GM12878 (cell line): Measurements from ENCODE around the gene MACROD2. TPM values are rescaled to one million over a fixed set of nuclear protein-coding genes. Genes with fewer than 3 reads are reported as not detected.

Experiments used
- ATAC-seq: fragments of 200-7000 bp; cut with Tn5 transposase; 3 replicates; pipeline ENCODE4 v1.9.1; 2020; ENCODE audit warnings: mild to moderate bottlenecking, moderate library complexity
- BruUV-seq: library from RNA; stranded (reverse); fragments of 400-500 nt; replicated peaks from 2 replicates; lab custom pipeline; 2021; lab: Mats Ljungman, UMichigan
- CTCF ChIA-PET: fragments of 300-600 bp; sonication (Branson Sonifier 250); formaldehyde crosslinking; extraction: SDS; loops from one replicate; lab custom pipeline; 2021; ENCODE audit warnings: inconsistent platforms; lab: Yijun Ruan, JAX
- POLR2A ChIA-PET: fragments of 350-600 bp; formaldehyde crosslinking; extraction: SDS; loops from one replicate; lab custom pipeline; 2021; ENCODE audit warnings: inconsistent platforms; lab: Charles Lee
- RAD21 ChIA-PET: fragments of 300-600 bp; sonication (Branson Sonifier 250); formaldehyde crosslinking; loops from one replicate; lab custom pipeline; 2023; ENCODE audit warnings: antibody characterized with exemption; ENCODE audit not compliant: unreplicated experiment; lab: Charles Lee
- SMC1A ChIA-PET: fragments of 300-600 bp; sonication (Branson Sonifier 250); formaldehyde crosslinking; loops from one replicate; lab custom pipeline; 2023; ENCODE audit not compliant: unreplicated experiment, uncharacterized antibody; lab: Charles Lee
- DNase-seq: peaks from one replicate; pipeline ENCODE4 v3.0.0-alpha.2; 2011; ENCODE audit warnings: low read depth, low spot score
- FAIRE-seq: peaks from 3 replicates; lab custom pipeline; 2011; peaks lifted over from hg19 to GRCh38; lab: Jason Lieb, UNC
- H2AFZ ChIP-seq: 2 replicates; pipeline ENCODE4 v1.6.0; 2011; ENCODE audit warnings: low read depth, low read length, control low read depth; ENCODE audit not compliant: control insufficient read depth
- H3K27ac ChIP-seq: 2 replicates; pipeline ENCODE4 v1.5.1; 2011; ENCODE audit warnings: control low read depth; ENCODE audit not compliant: control insufficient read depth, insufficient read depth
- H3K27me3 ChIP-seq, 2 experiments: replicated peaks in 1 of 2; 2 replicates each; pipeline versions ENCODE4 v1.6.0 to v1.6.1; 2011; ENCODE audit warnings: low read length in 1 of 2; ENCODE audit not compliant: control insufficient read depth in 2 of 2, insufficient read depth in 2 of 2
- H3K36me3 ChIP-seq, 2 experiments: 2 replicates each; pipeline ENCODE4 v1.5.1; 2011; ENCODE audit warnings: low read length in 1 of 2; ENCODE audit not compliant: control insufficient read depth in 2 of 2, insufficient read depth in 2 of 2
- H3K4me1 ChIP-seq: 2 replicates; pipeline ENCODE4 v1.6.1; 2011; ENCODE audit warnings: mild to moderate bottlenecking, low read length, moderate library complexity, mixed read lengths; ENCODE audit not compliant: control insufficient read depth, insufficient read depth
- H3K4me2 ChIP-seq: 2 replicates; pipeline ENCODE4 v1.6.0; 2011; ENCODE audit warnings: control low read depth; ENCODE audit not compliant: control insufficient read depth, insufficient read depth
- H3K4me3 ChIP-seq: fragments of 200-600 bp; sonication (generic); 2 replicates; pipeline ENCODE4 v1.5.1; 2016
- H3K79me2 ChIP-seq: 2 replicates; pipeline ENCODE4 v1.6.0; 2011; ENCODE audit warnings: low read length; ENCODE audit not compliant: control insufficient read depth, insufficient read depth
- H3K9ac ChIP-seq: 2 replicates; pipeline ENCODE4 v1.8.0; 2011; ENCODE audit warnings: low read length, control low read depth, mixed read lengths; ENCODE audit not compliant: control insufficient read depth, insufficient read depth
- H3K9me3 ChIP-seq: replicated peaks from 3 replicates; pipeline ENCODE4 v1.5.1; 2011; ENCODE audit warnings: mild to moderate bottlenecking, low read length; ENCODE audit not compliant: control insufficient read depth, insufficient read depth
- H4K20me1 ChIP-seq: 2 replicates; pipeline ENCODE4 v1.6.0; 2011; ENCODE audit not compliant: control insufficient read depth, insufficient read depth
- BACH1 ChIP-seq: fragments of 450-650 bp; IDR thresholded peaks from 2 replicates; pipeline ENCODE4 v1.6.1; 2017; ENCODE audit warnings: mild to moderate bottlenecking, borderline replicate concordance
- BCL11A ChIP-seq: IDR thresholded peaks from 2 replicates; pipeline ENCODE4 v1.6.1; 2011; ENCODE audit warnings: low read depth, low read length
- BCLAF1 ChIP-seq: fragments of 450-650 bp; IDR thresholded peaks from 2 replicates; pipeline ENCODE4 v1.6.1; 2017; ENCODE audit warnings: antibody characterized with exemption, mild to moderate bottlenecking, moderate library complexity
- CHD4 ChIP-seq: fragments of 200-600 bp; sonication (generic); IDR thresholded peaks from 2 replicates; pipeline ENCODE4 v1.6.1; 2016; ENCODE audit warnings: mild to moderate bottlenecking
- DPF2 ChIP-seq: fragments of 450-650 bp; IDR thresholded peaks from 2 replicates; pipeline ENCODE4 v1.6.1; 2017; ENCODE audit warnings: mild to moderate bottlenecking
- EGR1 ChIP-seq, 2 experiments: IDR thresholded peaks; 1 replicate in 1 of 2; 2 replicates in 1 of 2; pipeline ENCODE4 v1.6.1; 2011 to 2012; ENCODE audit warnings: low read depth in 2 of 2, low read length in 2 of 2, borderline replicate concordance in 1 of 2, mild to moderate bottlenecking in 1 of 2, moderate library complexity in 1 of 2
- EZH2 ChIP-seq: IDR thresholded peaks from 2 replicates; pipeline ENCODE4 v1.6.1; 2012; ENCODE audit warnings: low read depth, mild to moderate bottlenecking, control low read depth, inconsistent platforms, low read length, borderline replicate concordance; ENCODE audit not compliant: control insufficient read depth
- HDAC6 ChIP-seq: fragments of 200-600 bp; sonication (generic); IDR thresholded peaks from one replicate; pipeline ENCODE4 v1.8.0; 2017; ENCODE audit warnings: antibody characterized with exemption; ENCODE audit not compliant: unreplicated experiment
- KLF5 ChIP-seq: fragments of 450-650 bp; IDR thresholded peaks from 2 replicates; pipeline ENCODE4 v1.6.1; 2014; ENCODE audit warnings: mild to moderate bottlenecking; ENCODE audit not compliant: partially characterized antibody
- MEF2A ChIP-seq: IDR thresholded peaks from 2 replicates; pipeline ENCODE4 v1.6.1; 2011; ENCODE audit warnings: low read depth, mild to moderate bottlenecking, low read length, moderate library complexity; ENCODE audit not compliant: insufficient read depth
- NR2C1 ChIP-seq: fragments of 450-650 bp; IDR thresholded peaks from 2 replicates; pipeline ENCODE4 v1.6.1; 2017; ENCODE audit warnings: antibody characterized with exemption, mild to moderate bottlenecking, moderate library complexity
- PML ChIP-seq: IDR thresholded peaks from 2 replicates; pipeline ENCODE4 v1.6.1; 2012; ENCODE audit warnings: low read length, inconsistent platforms
- SPI1 ChIP-seq: IDR thresholded peaks from 2 replicates; pipeline ENCODE4 v1.6.1; 2011; ENCODE audit warnings: low read depth, mild to moderate bottlenecking, low read length, moderate library complexity, borderline replicate concordance; ENCODE audit not compliant: insufficient read depth
- TARDBP ChIP-seq: IDR thresholded peaks from 2 replicates; pipeline ENCODE4 v1.6.1; 2016; ENCODE audit warnings: borderline replicate concordance
- ZBED1 ChIP-seq: IDR thresholded peaks from 2 replicates; pipeline ENCODE4 v1.6.1; 2016; ENCODE audit warnings: borderline replicate concordance
- ZNF24 ChIP-seq: fragments of 450-650 bp; IDR thresholded peaks from 2 replicates; pipeline ENCODE4 v1.6.1; 2017; ENCODE audit warnings: antibody characterized with exemption, mild to moderate bottlenecking
- ZNF384 ChIP-seq: IDR thresholded peaks from 2 replicates; pipeline ENCODE4 v1.6.1; 2012; ENCODE audit warnings: low read depth, mild to moderate bottlenecking, low read length, improper control_type of control experiment, borderline replicate concordance
- WGBS: methylation state at CpG from one replicate; pipeline ENCODE4 v1.1.6; 2016; ENCODE audit warnings: low lambda C conversion rate; ENCODE audit not compliant: insufficient replicate concordance, insufficient coverage; ENCODE audit errors: missing lambda C conversion rate; 5-methylcytosine and 5-hydroxymethylcytosine counted together
- in situ Hi-C: fragments of 300-500 bp; cut with MboI; formaldehyde crosslinking; loops from 9 replicates; pipeline ENCODE4 v1.14.3; 2018; ENCODE audit warnings: mixed read lengths
- intact Hi-C: fragments of 100-400 bp; cut with micrococcal nuclease; formaldehyde crosslinking; loops from one replicate; pipeline ENCODE4 v1.14.2; 2022; ENCODE audit not compliant: unreplicated experiment
- polyA plus RNA-seq, 11 experiments: library from polyadenylated mRNA; depleted of rRNA in 4 of 11; unstranded in 6 of 11; stranded (reverse) in 5 of 11; fragments of >200 nt; fragmentation: Nextera tagmentation in 4 of 11; fragmentation: Illumina TruSeq in 1 of 11; extraction: Ambion mirVana in 4 of 11; extraction: Trizol in 1 of 11; gene quantifications; 1 replicate in 1 of 11; 2 replicates in 10 of 11; pipeline versions ENCODE4 v1.2.1 to v1.2.3, GENCODE V29; 2011 to 2016; ENCODE audit warnings: inconsistent platforms in 2 of 11, missing spikeins in 2 of 11, low read depth in 1 of 11
- total RNA-seq, 4 experiments: library from RNA; depleted of rRNA in 3 of 4; stranded (reverse); fragments of >200 nt in 3 of 4; fragmentation: Illumina TruSeq in 1 of 4; extraction: Trizol in 1 of 4; gene quantifications; 2 replicates each; pipeline versions ENCODE4 v1.2.1 to v1.2.3, GENCODE V29; 2013 to 2021

Gene MACROD2
- total and polyA plus RNA-seq, 10 of the 15 experiments (the other 5 are each of a cell fraction or from before 2014, with no cell fraction given), result 1.1 to 21.5 (median 2.2) TPM

GRCh38 chr20:15205719-15206118 is 1210.4 kb downstream of the MACROD2 start:
- ChIA-PET POLR2A (no interaction called here), RAD21 (no interaction called here), SMC1A (no interaction called here), CTCF (no interaction called here)
- TF ChIP-seq ZNF24 (no peak), PML (no peak), EZH2 (no peak), NR2C1 (no peak), HDAC6 (no peak), EGR1 (IDR thresholded peaks at IDR 0.05; ENCODE audit: borderline replicate concordance in 1 of 2, low read depth in 2 of 2, low read length in 2 of 2) (no peak), DPF2 (no peak)
- in situ Hi-C loops (no loop called here), intact Hi-C loops (loop anchor here (10.0 kb wide), 1 partner anchor 371 kb away; no protein-coding TSS in a partner anchor)
- no peak for DNase-seq
- ATAC-seq, result no peak
- Histone ChIP-seq H4K20me1 (no peaks in the 10 kb centered on the region), H3K27me3 (no peaks in the 10 kb centered on the region), H3K36me3 (no peaks in the 10 kb centered on the region), H3K4me3 (no peak overlapping the region), H3K27ac (no peak overlapping the region), H3K4me1 (no peaks in the 10 kb centered on the region), H3K9ac (no peak overlapping the region), H3K79me2 (no peaks in the 10 kb centered on the region), H2AFZ (no peak overlapping the region), H3K9me3 (no peaks in the 10 kb centered on the region), H3K4me2 (no peak overlapping the region)
- BruUV-seq, result no TSS peak
- FAIRE-seq, result no peak

GRCh38 chr20:15209537-15209936 is 1214.2 kb downstream of the MACROD2 start:
- no TSS peak for BruUV-seq
- CTCF ChIA-PET, result no interaction called here
- no peaks in the 10 kb centered on the region for H3K27me3 ChIP-seq
- H3K79me2 ChIP-seq, result no peaks in the 10 kb centered on the region
- H4K20me1 ChIP-seq, result no peaks in the 10 kb centered on the region
- H3K9ac ChIP-seq, result no peak overlapping the region
- WGBS, result 24% methylated on average over 1 of the region's 1 CpG
- DNase-seq, result no peak
- ATAC-seq, result no peak
- no peaks in the 10 kb centered on the region for H3K36me3 ChIP-seq
- POLR2A ChIA-PET, result no interaction called here
- H2AFZ ChIP-seq, result no peak overlapping the region
- no peak overlapping the region for H3K27ac ChIP-seq
- SMC1A ChIA-PET, result no interaction called here
- intact Hi-C loops, result loop anchor here (10.0 kb wide), 1 partner anchor 375 kb away; no protein-coding TSS in a partner anchor
- RAD21 ChIA-PET, result no interaction called here
- H3K9me3 ChIP-seq, result no peaks in the 10 kb centered on the region
- in situ Hi-C loops, result no loop called here
- H3K4me3 ChIP-seq, result no peak overlapping the region
- no peak for FAIRE-seq
- H3K4me1 ChIP-seq, result no peaks in the 10 kb centered on the region
- no peak overlapping the region for H3K4me2 ChIP-seq
- TF ChIP-seq BCLAF1, result no peak
- no peak for TF ChIP-seq ZBED1
- no peak for TF ChIP-seq KLF5
- TF ChIP-seq BCL11A, result no peak
- no peak for TF ChIP-seq CHD4
- no peak for TF ChIP-seq TARDBP
- no peak for TF ChIP-seq SPI1
- no peak for TF ChIP-seq MEF2A
- no peak for TF ChIP-seq BACH1
- no peak for TF ChIP-seq ZNF384
